HepG2 (cell line): Measurements from ENCODE around the gene C2CD2. TPM values are rescaled to one million over a fixed set of nuclear protein-coding genes. Genes with fewer than 3 reads are reported as not detected.

Source experiments
- ATAC-seq: fragments of 200-7000 bp; cut with Tn5 transposase; 3 replicates; pipeline ENCODE4 v1.9.1; 2020; ENCODE audit warnings: mild to moderate bottlenecking, moderate library complexity
- BruUV-seq: library from RNA; stranded (reverse); fragments of 400-500 nt; replicated peaks from 2 replicates; lab custom pipeline; 2021; lab: Mats Ljungman, UMichigan
- CTCF ChIA-PET: fragments of 300-600 bp; formaldehyde crosslinking; extraction: SDS; loops from one replicate; lab custom pipeline; 2021; ENCODE audit warnings: low total read pairs, inconsistent platforms, low intra/inter-chr PET ratio; lab: Yijun Ruan, JAX
- POLR2A ChIA-PET: fragments of 350-600 bp; sonication (Branson Sonifier 250); formaldehyde crosslinking; loops from one replicate; lab custom pipeline; 2020; ENCODE audit warnings: antibody characterized with exemption, inconsistent platforms; lab: Yijun Ruan, JAX
- DNase-seq: peaks from one replicate; pipeline ENCODE4 v3.0.0-alpha.2; 2015; ENCODE audit warnings: low spot score
- FAIRE-seq: peaks from 3 replicates; lab custom pipeline; 2011; peaks lifted over from hg19 to GRCh38; lab: Jason Lieb, UNC
- H2AFZ ChIP-seq: one replicate; pipeline ENCODE4 v1.6.1; 2011; ENCODE audit warnings: low read length, inconsistent platforms
- H3K27ac ChIP-seq: fragments of 300-600 bp; 3 replicates; pipeline ENCODE4 v1.8.0; 2011; ENCODE audit warnings: mixed run types, mild to moderate bottlenecking, mixed read lengths, low read length, inconsistent platforms; ENCODE audit not compliant: insufficient read depth; ENCODE audit errors: extremely low read length
- H3K27me3 ChIP-seq, 2 experiments: fragments of 200-600 bp in 1 of 2; 2 replicates in 1 of 2; 3 replicates in 1 of 2; pipeline versions ENCODE4 v1.6.0 to v1.8.0; 2011; ENCODE audit warnings: low read length in 2 of 2, mild to moderate bottlenecking in 2 of 2, moderate library complexity in 2 of 2, inconsistent platforms in 1 of 2; ENCODE audit not compliant: insufficient read depth in 2 of 2, control insufficient read depth in 1 of 2
- H3K36me3 ChIP-seq, 2 experiments: fragments of 200-600 bp in 1 of 2; replicated peaks in 1 of 2; 2 replicates in 1 of 2; 3 replicates in 1 of 2; pipeline versions ENCODE4 v1.5.1 to v1.8.0; 2011; ENCODE audit warnings: low read length in 2 of 2, inconsistent platforms in 1 of 2; ENCODE audit not compliant: insufficient read depth in 2 of 2, control insufficient read depth in 1 of 2
- H3K4me1 ChIP-seq: 2 replicates; pipeline ENCODE4 v1.5.1; 2012; ENCODE audit warnings: low read length, inconsistent platforms; ENCODE audit not compliant: insufficient read depth
- H3K4me2 ChIP-seq: 2 replicates; pipeline ENCODE4 v1.6.0; 2011; ENCODE audit warnings: low read depth, low read length, inconsistent platforms
- H3K4me3 ChIP-seq, 3 experiments: fragments of 200-600 bp in 1 of 3; sonication (generic), shearing (Covaris generic) in 1 of 3; replicated peaks in 1 of 3; 2 replicates each; pipeline ENCODE4 v1.5.1; 2011 to 2016; ENCODE audit warnings: low read length in 3 of 3, inconsistent platforms in 2 of 3, low read depth in 2 of 3, mild to moderate bottlenecking in 2 of 3, control low read depth in 1 of 3, mixed read lengths in 1 of 3; ENCODE audit not compliant: insufficient read depth in 1 of 3
- H3K79me2 ChIP-seq: one replicate; pipeline ENCODE4 v1.6.1; 2011; ENCODE audit warnings: low read length, inconsistent platforms; ENCODE audit not compliant: insufficient read depth
- H3K9ac ChIP-seq: 2 replicates; pipeline ENCODE4 v1.6.0; 2011; ENCODE audit warnings: mild to moderate bottlenecking, low read depth, low read length, inconsistent platforms; ENCODE audit not compliant: insufficient read depth
- H3K9me3 ChIP-seq: 2 replicates; pipeline ENCODE4 v1.5.1; 2012; ENCODE audit warnings: mild to moderate bottlenecking, low read length
- H4K20me1 ChIP-seq: 2 replicates; pipeline ENCODE4 v1.6.0; 2011; ENCODE audit warnings: inconsistent platforms, mild to moderate bottlenecking, low read length, moderate library complexity; ENCODE audit not compliant: insufficient read depth
- MXI1 ChIP-seq: IDR thresholded peaks from 3 replicates; pipeline ENCODE4 v1.6.1; 2012; ENCODE audit warnings: low read depth, low read length, inconsistent platforms, borderline replicate concordance
- PLRG1 ChIP-seq: fragments of 450-650 bp; conservative IDR thresholded peaks from 2 replicates; pipeline ENCODE4 v1.6.1; 2016
- SMAD1 ChIP-seq: sonication (generic); formaldehyde crosslinking; IDR thresholded peaks from 2 replicates; pipeline ENCODE4 v1.4.0; 2020; ENCODE audit warnings: missing genetic modification reagents, low read depth, mild to moderate bottlenecking, borderline replicate concordance
- YEATS4 ChIP-seq: sonication (generic); formaldehyde crosslinking; IDR thresholded peaks from 2 replicates; pipeline ENCODE4 v1.4.0; 2020; ENCODE audit warnings: missing genetic modification reagents, borderline replicate concordance
- YY1 ChIP-seq: IDR thresholded peaks from 2 replicates; pipeline ENCODE4 v1.6.1; 2011; ENCODE audit warnings: low read length, low read depth, moderate library complexity, mild to moderate bottlenecking; ENCODE audit not compliant: insufficient read depth, insufficient replicate concordance
- ZBTB20 ChIP-seq: sonication (generic); formaldehyde crosslinking; IDR thresholded peaks from 2 replicates; pipeline ENCODE4 v1.8.1; 2023; ENCODE audit warnings: missing genetic modification reagents, low read depth, mild to moderate bottlenecking, borderline replicate concordance
- WGBS: methylation state at CpG from one replicate; pipeline ENCODE4 v1.1.6; 2017; ENCODE audit warnings: low lambda C conversion rate; 5-methylcytosine and 5-hydroxymethylcytosine counted together
- in situ Hi-C: cut with HindIII; loops from 2 replicates; pipeline ENCODE4 v1.10.0; 2017; ENCODE audit warnings: low pct_unique_long_range_greater_than_20kb; ENCODE audit not compliant: extremely low pct_ligation_motif_present
- intact Hi-C: fragments of 100-400 bp; cut with micrococcal nuclease; formaldehyde crosslinking; loops from one replicate; pipeline ENCODE4 v1.10.0; 2022; ENCODE audit not compliant: unreplicated experiment
- polyA plus RNA-seq, 8 experiments: library from polyadenylated mRNA; depleted of rRNA in 3 of 8; stranded (reverse) in 7 of 8; unstranded in 1 of 8; fragments of >200 nt; fragmentation: Illumina TruSeq in 4 of 8; extraction: Trizol in 4 of 8; gene quantifications; 2 replicates each; pipeline versions ENCODE4 v1.2.1 to v1.2.3, GENCODE V29; 2011 to 2016; ENCODE audit warnings: low read depth in 4 of 8, missing spikeins in 1 of 8, mixed read lengths in 1 of 8; ENCODE audit not compliant: insufficient read depth in 1 of 8
- total RNA-seq, 5 experiments: library from RNA; depleted of rRNA; stranded (reverse); fragments of >200 nt; fragmentation: Illumina TruSeq; extraction: Trizol; gene quantifications; 2 replicates each; pipeline ENCODE4 v1.2.3, GENCODE V29; 2016; ENCODE audit warnings: low read depth in 1 of 5
- TF ChIP-seq, protein P1 (sequence below): sonication (generic); formaldehyde crosslinking; IDR thresholded peaks from 2 replicates; pipeline ENCODE4 v1.4.0; 2020; ENCODE audit warnings: missing genetic modification reagents
- TF ChIP-seq, protein P2 (sequence below): IDR thresholded peaks from 2 replicates; pipeline ENCODE4 v1.6.1; 2018; ENCODE audit warnings: missing genetic modification reagents, mild to moderate bottlenecking, missing compliant biosample characterization
- TF ChIP-seq, protein P3 (sequence below): sonication (generic); formaldehyde crosslinking; IDR thresholded peaks from 2 replicates; pipeline ENCODE4 v1.4.0; 2020; ENCODE audit warnings: missing genetic modification reagents

The C2CD2 gene
- total and polyA plus RNA-seq, 2 of the 13 experiments (the other 11 are each of a cell fraction or from before 2014, with no cell fraction given): 12.5 to 19.7 TPM

DNA sequence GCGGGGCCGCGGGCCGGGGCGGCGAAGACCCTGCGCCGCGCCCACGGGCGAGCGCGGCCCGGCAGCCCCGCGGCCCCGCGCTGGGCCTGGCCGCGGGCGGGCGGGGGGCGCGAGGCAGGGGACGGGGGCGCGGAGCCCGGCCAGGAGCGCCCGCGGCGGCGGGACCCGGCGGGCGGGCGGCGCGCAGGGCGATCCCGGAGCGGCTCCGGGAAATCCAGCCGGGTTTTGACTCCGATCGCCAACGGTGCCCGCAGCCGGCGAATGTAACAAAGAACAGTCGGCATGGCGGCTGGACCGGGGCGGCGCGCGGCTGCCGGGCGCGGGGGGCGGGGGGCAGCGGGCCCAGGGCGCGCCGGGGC is 75.0 kb downstream of the C2CD2 start:
- in situ Hi-C loops (no loop called here), intact Hi-C loops (loop anchor here (2.0 kb wide), 1 partner anchor 80 kb away; no protein-coding TSS in a partner anchor)
- Histone ChIP-seq H3K4me2 (peak overlapping the region; percentile 86; the same call in 1 of the 2 replicates), H2AFZ (no peak overlapping the region), H3K4me3 (peak overlapping the region; percentile 86 to 90 (median 86); a peak in 4 of 6 replicates), H3K27me3 (no peaks in the 10 kb centered on the region; a peak in 1 of 5 replicates), H3K4me1 (peaks cover 31% of the 10 kb centered on the region), H4K20me1 (no peaks in the 10 kb centered on the region), H3K9ac (peak overlapping the region; percentile 75; the same call in 1 of the 2 replicates), H3K27ac (peak overlapping the region; percentile 52), H3K79me2 (peaks cover 26% of the 10 kb centered on the region), H3K9me3 (no peaks in the 10 kb centered on the region), H3K36me3 (no peaks in the 10 kb centered on the region)
- ChIA-PET CTCF (no interaction called here), POLR2A (interaction anchor here (1.0 to 2.5 kb wide), 4 partner anchors 45 to 79 kb away, joined by 3 to 16 read pairs (median 6); no protein-coding TSS in a partner anchor)
- peak; percentile 28 for ATAC-seq
- WGBS: no CpG with 5 or more reads among the region's 65 CpGs
- TF ChIP-seq YEATS4 (CRISPR knock-in tag) (peak; percentile 29; the same call in 1 of the 2 replicates), PLRG1 (no peak), MXI1 (0 out of 3 replicates have a peak, but pooled peaks have one; percentile 2), SMAD1 (no peak), ZBTB20 (CRISPR knock-in tag) (no peak), YY1 (peak; percentile 72)
- TF ChIP-seq, protein P1, sequence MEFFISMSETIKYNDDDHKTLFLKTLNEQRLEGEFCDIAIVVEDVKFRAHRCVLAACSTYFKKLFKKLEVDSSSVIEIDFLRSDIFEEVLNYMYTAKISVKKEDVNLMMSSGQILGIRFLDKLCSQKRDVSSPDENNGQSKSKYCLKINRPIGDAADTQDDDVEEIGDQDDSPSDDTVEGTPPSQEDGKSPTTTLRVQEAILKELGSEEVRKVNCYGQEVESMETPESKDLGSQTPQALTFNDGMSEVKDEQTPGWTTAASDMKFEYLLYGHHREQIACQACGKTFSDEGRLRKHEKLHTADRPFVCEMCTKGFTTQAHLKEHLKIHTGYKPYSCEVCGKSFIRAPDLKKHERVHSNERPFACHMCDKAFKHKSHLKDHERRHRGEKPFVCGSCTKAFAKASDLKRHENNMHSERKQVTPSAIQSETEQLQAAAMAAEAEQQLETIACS (CRISPR knock-in tag): 0 out of 2 replicates have a peak, but pooled peaks have one; percentile 3
- TF ChIP-seq, protein P2, sequence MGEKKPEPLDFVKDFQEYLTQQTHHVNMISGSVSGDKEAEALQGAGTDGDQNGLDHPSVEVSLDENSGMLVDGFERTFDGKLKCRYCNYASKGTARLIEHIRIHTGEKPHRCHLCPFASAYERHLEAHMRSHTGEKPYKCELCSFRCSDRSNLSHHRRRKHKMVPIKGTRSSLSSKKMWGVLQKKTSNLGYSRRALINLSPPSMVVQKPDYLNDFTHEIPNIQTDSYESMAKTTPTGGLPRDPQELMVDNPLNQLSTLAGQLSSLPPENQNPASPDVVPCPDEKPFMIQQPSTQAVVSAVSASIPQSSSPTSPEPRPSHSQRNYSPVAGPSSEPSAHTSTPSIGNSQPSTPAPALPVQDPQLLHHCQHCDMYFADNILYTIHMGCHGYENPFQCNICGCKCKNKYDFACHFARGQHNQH (CRISPR knock-in tag): no peak
- TF ChIP-seq, protein P3, sequence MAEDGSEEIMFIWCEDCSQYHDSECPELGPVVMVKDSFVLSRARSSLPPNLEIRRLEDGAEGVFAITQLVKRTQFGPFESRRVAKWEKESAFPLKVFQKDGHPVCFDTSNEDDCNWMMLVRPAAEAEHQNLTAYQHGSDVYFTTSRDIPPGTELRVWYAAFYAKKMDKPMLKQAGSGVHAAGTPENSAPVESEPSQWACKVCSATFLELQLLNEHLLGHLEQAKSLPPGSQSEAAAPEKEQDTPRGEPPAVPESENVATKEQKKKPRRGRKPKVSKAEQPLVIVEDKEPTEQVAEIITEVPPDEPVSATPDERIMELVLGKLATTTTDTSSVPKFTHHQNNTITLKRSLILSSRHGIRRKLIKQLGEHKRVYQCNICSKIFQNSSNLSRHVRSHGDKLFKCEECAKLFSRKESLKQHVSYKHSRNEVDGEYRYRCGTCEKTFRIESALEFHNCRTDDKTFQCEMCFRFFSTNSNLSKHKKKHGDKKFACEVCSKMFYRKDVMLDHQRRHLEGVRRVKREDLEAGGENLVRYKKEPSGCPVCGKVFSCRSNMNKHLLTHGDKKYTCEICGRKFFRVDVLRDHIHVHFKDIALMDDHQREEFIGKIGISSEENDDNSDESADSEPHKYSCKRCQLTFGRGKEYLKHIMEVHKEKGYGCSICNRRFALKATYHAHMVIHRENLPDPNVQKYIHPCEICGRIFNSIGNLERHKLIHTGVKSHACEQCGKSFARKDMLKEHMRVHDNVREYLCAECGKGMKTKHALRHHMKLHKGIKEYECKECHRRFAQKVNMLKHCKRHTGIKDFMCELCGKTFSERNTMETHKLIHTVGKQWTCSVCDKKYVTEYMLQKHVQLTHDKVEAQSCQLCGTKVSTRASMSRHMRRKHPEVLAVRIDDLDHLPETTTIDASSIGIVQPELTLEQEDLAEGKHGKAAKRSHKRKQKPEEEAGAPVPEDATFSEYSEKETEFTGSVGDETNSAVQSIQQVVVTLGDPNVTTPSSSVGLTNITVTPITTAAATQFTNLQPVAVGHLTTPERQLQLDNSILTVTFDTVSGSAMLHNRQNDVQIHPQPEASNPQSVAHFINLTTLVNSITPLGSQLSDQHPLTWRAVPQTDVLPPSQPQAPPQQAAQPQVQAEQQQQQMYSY (CRISPR knock-in tag): peak; percentile 96
- no peak for FAIRE-seq
- no TSS peak for BruUV-seq
- peak; percentile 45 for DNase-seq
